ENCODE data around the gene PTPRN2.

- no peak for TF ChIP-seq CTCF (conservative IDR thresholded peaks at IDR 0.05; ENCODE audit: low read length)
- TF ChIP-seq EZH2phosphoT487 (IDR thresholded peaks at IDR 0.05; ENCODE audit: borderline replicate concordance, low read depth, low read length), result no peak
These were observed 315.5 kb downstream of the PTPRN2 start for GRCh38 chr7:158272091-158272490.

Measured in OCI-LY7 (cell line).